Fibroblast of skin of back (primary cell): ENCODE measurements around the gene SLC6A19.
"Not testable (repeated sequence)": the region's sequence is repeated elsewhere in the genome, so short reads cannot be mapped to it uniquely, and the experiment has no call there.

Source experiments
- DNase-seq: peaks from one replicate; pipeline ENCODE4 v3.0.0-alpha.2; 2013

The SLC6A19 gene

DNA sequence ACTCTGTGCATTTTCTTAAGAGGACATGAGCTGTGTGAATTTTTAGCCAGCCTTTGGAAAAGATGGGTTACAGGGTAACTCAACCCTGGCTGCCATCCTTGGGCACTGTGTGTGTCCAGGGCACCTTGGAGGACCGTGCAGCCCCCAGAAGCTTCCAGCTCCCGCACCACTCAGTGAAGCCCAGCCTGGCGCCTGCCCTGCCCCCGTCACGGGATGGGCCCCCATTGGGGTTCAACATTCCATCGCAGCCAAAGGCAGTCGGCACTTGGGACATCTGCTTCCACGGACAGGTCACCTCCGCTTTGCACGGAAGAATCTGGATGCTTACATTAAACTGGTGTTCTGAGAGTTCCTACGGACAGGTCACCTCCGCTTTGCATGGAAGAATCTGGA, 21.9 kb downstream of the SLC6A19 start:
- no peak for DNase-seq

DNA sequence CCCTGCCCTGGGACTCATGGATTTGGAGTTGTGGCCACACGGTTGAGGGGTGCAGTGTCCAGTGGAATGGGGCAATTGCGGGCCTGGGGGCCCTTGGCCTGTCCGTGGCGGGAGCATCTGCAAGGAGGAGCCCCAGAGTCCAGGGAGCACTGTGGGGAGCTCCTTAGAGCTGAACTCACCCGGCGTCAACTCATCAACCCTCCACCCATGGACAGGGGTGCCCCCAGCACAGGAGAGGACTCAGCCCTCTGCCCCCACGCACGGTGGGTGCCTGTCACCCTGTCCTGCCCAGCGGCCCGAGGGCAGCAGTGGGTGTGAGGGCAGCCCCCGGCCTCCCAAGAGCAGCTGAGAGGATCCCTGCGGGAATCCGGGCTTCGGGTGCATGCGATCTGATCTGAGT, 23.2 kb downstream of the SLC6A19 start:
- no peak for DNase-seq

- DNase-seq, result no peak
Observed at GRCh38 chr5:1225081-1225480, 23.7 kb downstream of the SLC6A19 start, which contains the start of gene SLC6A18. SLC6A18 (plus strand) TSS chr5:1225381; CDS start chr5:1225478, 97 bp downstream.

GRCh38 chr5:1226231-1226630, 24.8 kb downstream of the SLC6A19 start:
- DNase-seq, result no peak

- no peak for DNase-seq
Observed at GRCh38 chr5:1226839-1227581, 25.6 kb downstream of the SLC6A19 start.

DNA sequence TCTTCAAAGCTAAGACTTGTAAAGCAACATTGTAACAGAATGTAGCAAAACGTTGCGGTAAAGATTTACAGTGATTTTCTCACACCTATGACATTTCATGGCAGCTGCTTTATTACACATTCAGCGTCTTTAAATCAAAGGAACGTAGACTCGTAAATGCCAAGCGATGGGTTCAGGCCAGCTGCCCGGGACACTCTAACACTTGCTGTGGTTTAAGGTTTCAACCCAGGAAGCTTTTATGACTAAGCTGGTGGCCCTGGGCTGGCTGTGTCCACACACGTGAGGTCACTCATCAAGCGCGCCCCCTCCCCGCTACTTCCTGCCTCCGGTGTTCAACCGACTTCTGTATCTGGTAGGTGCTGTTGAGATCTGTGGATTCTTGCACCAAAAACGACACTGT, 26.3 kb downstream of the SLC6A19 start:
- no peak for DNase-seq

GRCh38 chr5:1228120-1228519, 26.7 kb downstream of the SLC6A19 start:
- DNase-seq, result no peak

- not testable (repeated sequence) for DNase-seq
Observed at GRCh38 chr5:1229023-1229422, 27.6 kb downstream of the SLC6A19 start.

DNA sequence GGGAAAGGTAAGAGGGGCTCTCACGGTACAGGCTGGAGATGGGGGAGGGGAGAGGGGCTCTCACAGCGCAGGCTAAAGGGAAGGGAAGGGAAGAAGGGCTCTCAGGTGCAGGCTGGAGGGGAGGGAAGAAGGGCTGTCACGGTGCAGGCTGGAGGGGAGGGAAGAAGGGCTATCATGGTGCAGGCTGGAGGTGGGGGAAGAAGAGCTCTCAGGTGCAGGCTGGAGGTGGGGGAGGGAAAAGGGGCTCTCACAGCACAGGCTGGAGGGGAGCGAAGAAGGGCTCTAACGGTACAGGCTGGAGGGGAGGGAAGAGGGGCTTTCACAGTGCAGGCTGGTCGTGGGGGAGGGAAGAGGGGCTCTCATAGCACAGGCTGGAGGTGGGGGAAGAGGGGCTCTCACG, 28.4 kb downstream of the SLC6A19 start:
- no peak for DNase-seq

DNA sequence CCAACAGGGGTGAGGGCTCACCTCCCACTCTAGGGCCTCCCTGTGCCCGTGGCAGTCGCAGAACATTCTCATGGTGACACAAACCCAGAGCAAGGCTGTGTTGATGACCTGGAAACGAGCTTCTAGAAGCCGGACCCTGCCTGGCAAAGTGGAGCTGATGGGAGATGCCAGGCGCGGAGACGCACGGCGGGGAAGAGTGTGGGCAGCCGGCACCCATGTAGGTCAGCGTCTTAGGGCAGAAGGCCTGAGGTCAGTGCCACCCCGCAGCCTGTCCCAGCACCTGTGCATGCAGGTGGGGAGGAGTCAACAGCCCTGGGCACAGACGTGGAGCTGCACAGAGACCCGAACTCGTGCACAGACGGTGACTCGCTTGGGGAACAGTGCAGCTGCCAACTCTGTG, 29.2 kb downstream of the SLC6A19 start:
- no peak for DNase-seq

DNA sequence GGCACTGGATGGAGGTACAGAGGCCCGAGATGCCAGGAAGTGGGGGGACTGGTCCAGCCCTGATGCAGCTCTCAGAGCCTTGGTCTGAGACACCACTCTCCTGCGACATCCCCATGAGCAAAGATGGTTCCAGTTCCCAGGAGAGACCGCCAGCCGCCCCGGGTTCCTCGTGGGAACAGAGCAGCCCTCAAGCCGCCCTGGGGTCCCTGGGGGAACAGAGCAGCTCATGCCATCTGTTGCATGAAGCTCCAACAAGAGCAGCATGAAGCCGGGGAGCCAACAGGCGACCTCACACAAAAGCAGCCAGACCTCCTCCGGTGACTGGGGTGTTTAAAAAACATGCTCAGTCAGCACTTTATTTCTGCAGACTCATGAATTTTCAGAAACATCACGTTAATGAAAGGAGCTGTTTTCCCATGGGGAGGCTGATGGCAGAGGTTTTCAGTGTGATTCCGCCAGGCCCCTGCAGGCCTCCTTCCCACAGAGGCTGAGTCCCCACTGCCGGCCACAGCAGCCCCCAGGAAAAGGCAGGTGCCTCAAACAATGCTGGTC, 30.0 kb downstream of the SLC6A19 start:
- no peak for DNase-seq

GRCh38 chr5:1232780-1233179, 31.4 kb downstream of the SLC6A19 start:
- DNase-seq, result no peak

DNA sequence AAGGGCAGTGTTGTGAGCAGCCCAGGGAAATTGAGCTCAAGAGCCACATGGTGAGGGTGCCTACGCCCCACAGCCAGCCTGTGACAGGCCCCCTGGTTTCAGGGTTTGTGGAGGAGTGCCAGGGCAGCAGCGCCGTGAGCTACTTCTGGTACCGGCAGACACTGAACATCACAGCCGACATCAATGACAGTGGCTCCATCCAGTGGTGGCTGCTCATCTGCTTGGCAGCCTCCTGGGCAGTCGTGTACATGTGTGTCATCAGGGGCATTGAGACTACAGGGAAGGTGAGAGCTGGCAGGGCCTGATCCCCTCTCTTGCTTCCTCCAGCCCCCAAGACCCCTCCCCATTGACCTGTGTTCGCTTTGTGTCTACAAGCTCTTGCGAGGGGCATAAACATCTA, 34.0 kb downstream of the SLC6A19 start:
- no peak for DNase-seq

DNA sequence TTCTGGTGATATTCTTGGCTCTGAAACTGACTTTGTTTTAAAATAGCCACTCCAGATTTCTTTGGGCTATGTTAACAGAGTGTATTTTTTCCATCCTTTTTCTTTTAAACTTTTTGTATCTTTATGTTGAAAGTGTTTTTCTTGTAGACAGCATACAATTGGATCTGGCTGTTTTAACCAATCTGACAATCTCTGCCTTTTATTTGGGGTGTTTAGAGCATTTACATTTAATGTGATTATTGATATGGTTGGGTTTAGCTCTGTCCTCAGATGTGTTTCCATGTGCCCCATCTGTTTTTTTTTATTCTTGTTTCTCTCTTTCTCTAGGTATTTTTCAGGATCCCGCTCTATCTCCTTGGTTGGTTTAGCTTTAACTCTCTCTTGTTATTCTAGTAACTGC, 34.4 kb downstream of the SLC6A19 start:
- no peak for DNase-seq

GRCh38 chr5:1239505-1240251, 38.3 kb downstream of the SLC6A19 start:
- no peak for DNase-seq

GRCh38 chr5:1240496-1241260, 39.3 kb downstream of the SLC6A19 start:
- no peak for DNase-seq

GRCh38 chr5:1241509-1242080, 40.2 kb downstream of the SLC6A19 start:
- DNase-seq, result no peak

GRCh38 chr5:1242733-1243486, 41.5 kb downstream of the SLC6A19 start:
- DNase-seq, result no peak

DNA sequence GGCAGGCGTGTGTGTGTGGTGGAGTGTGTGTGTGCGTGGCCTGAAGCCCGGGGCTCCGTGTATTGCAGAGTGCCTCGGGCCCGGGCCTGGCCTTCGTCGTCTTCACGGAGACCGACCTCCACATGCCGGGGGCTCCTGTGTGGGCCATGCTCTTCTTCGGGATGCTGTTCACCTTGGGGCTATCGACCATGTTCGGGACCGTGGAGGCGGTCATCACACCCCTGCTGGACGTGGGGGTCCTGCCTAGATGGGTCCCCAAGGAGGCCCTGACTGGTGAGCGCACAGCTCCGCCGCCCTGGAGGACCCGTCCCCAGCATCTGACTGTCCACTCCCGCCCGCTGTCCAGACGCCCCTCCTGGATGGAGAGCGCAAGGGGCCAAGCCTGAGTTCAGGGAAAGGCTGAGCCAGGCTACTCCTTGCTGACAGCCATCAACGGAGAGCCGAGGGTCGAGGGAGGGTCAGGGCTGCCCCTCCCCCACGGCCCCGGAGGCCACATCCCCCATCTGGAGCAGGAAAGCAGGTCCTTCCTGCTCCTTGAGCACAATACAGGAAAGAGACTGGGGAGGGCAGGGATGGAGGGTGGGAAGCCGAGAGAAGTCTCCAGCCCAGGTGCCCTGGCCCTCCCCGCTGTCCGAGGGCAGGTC, 42.2 kb downstream of the SLC6A19 start:
- no peak for DNase-seq

DNA sequence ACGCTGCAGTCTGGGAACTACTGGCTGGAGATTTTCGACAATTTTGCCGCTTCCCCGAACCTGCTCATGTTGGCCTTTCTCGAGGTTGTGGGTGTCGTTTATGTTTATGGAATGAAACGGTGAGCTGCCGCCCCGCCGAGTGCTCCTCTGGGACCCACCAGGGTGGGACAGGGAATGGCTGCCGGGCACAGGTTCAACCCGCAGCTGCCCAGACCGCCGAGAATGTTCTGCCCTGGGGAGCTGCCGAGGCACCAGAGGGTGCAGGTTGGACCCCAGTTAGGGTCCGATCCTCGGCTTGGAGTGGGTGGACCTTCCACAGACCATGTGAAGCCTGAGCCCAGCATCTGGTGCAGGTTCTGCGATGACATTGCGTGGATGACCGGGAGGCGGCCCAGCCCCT, 42.9 kb downstream of the SLC6A19 start:
- DNase-seq, result no peak

DNA sequence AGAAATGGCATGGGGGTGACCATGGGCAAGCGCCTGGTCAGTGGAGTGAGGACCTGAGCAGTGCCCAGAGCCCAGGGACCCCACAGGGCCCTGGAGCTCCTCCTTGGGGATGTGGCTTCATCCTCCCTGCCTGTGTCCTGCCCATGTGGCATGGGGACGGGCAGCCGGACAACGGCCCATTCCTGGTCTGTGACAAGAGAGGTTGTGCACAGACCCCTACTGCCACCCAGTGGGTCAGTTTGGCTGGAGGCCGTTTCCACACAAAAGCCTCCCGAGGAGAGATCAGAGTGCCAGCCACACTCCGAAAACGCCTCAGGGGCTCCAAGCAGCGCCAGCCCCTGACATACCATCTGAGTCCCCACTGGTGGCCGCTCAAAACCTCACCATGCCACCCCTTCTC, 43.6 kb downstream of the SLC6A19 start:
- no peak for DNase-seq
